HT-29 (cell line): Measurements from ENCODE around the gene RASA3. TPM values are rescaled to one million over a fixed set of nuclear protein-coding genes. Genes with fewer than 3 reads are reported as not detected.
A peak's percentile ranks its signal among the peaks of the same experiment; 100 is the strongest.
"Not testable (repeated sequence)": the region's sequence is repeated elsewhere in the genome, so short reads cannot be mapped to it uniquely, and the experiment has no call there.

Experiments used
- DNase-seq: peaks from one replicate; pipeline ENCODE4 v3.0.0-alpha.2; 2015; ENCODE audit warnings: low spot score
- total RNA-seq: library from RNA; depleted of rRNA; stranded (reverse); fragments of >200 nt; shearing (Covaris generic); gene quantifications from 2 replicates; pipeline ENCODE4 v1.2.3, GENCODE V29; 2014

Gene RASA3
- total RNA-seq, 1 experiment from 2014 or later = 25.1 TPM

DNA sequence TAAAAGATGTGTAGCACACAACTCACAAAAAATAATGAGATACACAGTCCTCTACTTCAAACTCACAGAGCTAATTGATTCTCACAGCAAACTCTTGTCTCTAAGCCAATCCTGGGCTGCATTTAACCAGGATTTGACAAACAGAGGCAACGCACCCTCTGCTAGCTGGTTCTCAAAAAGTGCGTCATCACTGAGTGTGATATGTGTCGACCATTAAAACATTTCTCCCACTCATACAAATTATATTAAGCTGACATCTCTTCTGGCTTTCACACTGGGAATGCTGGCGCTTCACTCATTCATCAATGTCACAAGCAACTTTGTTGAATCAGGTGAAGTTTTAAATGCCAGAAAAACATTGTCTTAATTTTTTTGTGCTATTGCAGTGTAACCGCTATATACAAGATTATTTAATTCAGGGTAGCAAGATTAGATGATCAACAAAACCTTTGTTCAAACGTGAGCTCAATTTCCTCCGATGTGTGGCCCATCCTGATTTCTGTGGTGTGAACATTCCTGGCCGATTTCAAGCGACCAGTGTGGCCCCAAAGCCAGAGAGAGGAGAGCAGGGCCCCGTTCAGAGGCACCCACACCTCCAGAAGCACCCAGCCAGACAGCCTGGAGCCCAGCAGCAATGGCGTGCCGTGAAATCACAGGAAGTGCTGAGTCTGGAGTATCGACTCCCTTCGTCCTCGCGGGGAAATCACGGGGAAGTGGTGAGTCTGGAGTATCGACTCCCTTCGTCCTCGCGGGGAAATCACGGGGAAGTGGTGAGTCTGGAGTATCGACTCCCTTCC is 49.4 kb downstream of the RASA3 start:
- no peak for DNase-seq

- no peak for DNase-seq
Measured at GRCh38 chr13:114081761-114082681, 50.4 kb downstream of the RASA3 start.

- no peak for DNase-seq
Measured at GRCh38 chr13:114080739-114081561, 51.5 kb downstream of the RASA3 start.

DNA sequence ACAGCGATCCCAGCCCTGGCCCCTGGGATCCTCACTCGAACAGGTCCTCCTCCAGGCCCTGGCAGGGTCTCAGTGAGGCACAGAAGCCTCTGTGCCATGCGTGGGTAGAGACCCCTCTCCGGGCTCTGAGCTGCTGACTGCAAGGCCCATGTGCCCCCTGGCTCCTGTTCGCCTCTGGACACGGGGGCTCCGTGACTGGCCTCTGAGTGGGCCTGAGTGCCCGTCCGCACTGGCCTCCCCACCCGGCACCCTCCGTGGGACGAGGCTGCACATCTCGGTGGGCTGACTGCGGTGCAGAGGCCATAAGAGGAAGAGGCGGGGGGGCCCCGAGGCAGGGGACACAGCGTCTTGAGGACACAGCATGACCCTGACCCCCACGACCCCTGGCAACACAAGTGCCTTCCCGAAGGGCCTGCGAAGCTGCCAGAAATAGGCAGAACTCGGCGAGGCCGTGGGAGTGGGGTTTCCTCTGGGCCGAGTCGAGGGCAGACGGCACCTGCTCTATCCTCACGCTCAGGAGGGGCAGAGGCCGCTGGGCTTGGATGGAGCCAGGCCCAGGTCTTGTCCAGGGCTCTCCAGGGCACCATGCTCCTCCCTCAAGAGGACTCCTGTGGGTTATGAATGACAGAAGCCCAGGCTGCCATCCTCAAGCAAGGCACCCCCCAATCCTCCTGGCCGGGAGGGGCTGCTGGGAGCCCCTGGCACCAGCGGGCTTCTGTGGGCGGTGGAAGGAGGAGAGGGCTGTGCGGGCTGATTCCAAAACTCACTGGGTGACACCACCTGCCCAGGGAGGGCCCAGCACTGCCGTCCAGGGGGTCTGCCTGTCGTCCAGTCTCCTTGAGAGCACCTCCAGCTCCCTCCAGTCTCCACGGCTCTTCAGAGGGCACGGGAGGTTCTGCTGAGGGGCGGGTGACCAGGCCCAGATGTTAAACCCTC is 52.6 kb downstream of the RASA3 start:
- no peak for DNase-seq

DNA sequence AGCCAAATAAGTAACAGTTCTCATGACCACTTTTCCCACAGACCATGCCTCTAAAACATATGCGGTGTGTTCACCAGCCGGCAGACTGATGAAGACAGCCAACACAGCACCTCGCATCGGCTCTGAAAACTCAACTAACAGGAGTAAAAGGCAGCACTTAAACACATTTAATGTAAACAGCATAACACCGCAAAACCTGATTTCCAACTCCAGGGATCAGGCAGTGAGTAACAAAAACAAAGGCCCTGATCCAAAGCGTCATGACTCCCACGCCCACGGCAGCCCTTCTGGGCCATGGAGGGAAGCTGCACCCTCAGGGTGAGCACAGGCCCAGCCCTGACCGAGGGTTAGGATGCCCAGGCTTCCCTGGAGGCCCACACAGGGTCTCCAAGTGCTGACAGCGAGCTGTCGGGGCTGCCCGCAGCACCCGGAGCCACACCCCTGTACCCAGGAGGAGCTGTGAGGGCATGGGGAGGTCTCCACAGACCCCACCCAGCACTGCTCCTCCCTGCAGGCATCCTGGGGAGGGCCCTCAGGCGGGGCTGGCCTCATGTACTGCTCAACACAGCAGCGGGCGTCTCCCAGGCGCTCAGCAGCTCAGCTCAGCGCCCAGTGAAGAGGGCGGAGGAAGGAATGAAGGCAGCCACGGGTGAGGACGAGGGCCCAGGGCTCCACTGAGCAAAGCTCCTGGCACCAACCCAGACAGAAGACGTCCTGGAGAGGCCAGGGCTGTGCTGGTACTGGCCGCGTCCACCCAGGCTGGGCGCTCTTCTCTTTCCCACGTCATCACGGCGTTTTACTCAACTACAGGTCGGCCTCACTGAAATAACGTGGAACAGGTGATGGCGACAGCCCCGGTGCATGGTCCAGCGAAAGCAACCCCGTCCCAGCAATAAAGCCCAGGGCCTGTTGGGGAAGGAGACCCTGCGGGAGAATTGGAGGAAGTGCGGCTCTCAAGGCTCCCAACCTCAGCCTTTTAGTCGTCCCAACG is 53.7 kb downstream of the RASA3 start:
- DNase-seq = peak; percentile 85

DNA sequence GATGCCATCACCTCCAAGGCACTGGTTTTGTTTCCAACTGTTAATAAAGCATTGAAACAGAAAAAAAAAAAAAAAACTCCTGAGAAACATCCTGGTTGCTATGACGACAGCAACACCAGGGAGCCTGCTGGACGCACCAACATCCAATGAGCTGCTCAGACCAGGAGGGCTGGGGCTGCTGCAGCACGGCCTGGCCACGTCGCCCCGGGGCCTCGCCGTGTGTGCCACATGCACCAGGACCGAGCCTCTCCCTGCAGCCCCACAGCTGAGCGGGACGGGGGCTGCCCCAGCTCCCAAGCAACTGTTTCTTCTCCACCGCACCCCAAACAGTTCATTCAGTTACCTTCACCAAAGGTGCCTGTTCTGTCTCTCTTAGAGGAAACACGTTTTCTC is 54.5 kb downstream of the RASA3 start:
- DNase-seq = peak; percentile 33

- no peak for DNase-seq
Measured at GRCh38 chr13:114077099-114077932, 55.1 kb downstream of the RASA3 start.

GRCh38 chr13:114076329-114077090 is 55.9 kb downstream of the RASA3 start:
- no peak for DNase-seq

GRCh38 chr13:114075811-114076210 is 56.6 kb downstream of the RASA3 start:
- DNase-seq = not testable (repeated sequence)

- DNase-seq = no peak
Measured at GRCh38 chr13:114074671-114075315, 57.6 kb downstream of the RASA3 start.

- DNase-seq = no peak
Measured at GRCh38 chr13:114073881-114074612, 58.4 kb downstream of the RASA3 start.

DNA sequence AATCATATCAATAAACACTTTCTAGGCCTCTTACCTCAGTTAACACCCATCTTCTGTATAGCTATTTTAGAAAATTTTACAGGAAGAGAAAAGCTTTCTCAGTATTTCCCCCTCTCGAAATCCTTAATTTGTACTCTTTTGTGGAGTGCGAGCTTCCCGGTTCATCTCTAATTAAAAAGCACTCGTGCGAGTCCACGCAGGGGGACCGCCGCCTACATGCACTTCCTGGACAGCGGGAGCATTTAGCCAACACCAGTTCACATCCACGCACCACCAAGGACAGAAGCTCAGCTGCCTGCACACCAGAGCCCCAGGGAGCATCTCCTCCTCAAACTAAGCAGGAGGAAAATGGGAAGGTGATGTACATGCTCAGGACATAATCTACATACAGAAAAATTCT is 60.0 kb downstream of the RASA3 start:
- no peak for DNase-seq

GRCh38 chr13:114071991-114072390 is 60.4 kb downstream of the RASA3 start:
- no peak for DNase-seq

GRCh38 chr13:114071410-114071809 is 61.0 kb downstream of the RASA3 start:
- DNase-seq = no peak

GRCh38 chr13:114070098-114070799 is 62.2 kb downstream of the RASA3 start:
- no peak for DNase-seq
